OCI-LY7 (cell line): Measurements from ENCODE around the gene APBB3.

Source experiments
- CTCF ChIP-seq: fragments of 200-600 bp; sonication (generic); conservative IDR thresholded peaks from 2 replicates; pipeline ENCODE4 v1.5.1; 2014; ENCODE audit warnings: mild to moderate bottlenecking, antibody characterized with exemption, low read length, moderate library complexity, mixed read lengths
- EZH2phosphoT487 ChIP-seq: fragments of 200-600 bp; sonication (generic); IDR thresholded peaks from 2 replicates; pipeline ENCODE4 v1.6.1; 2018; ENCODE audit warnings: low read depth, borderline replicate concordance, mild to moderate bottlenecking, mixed run types, antibody characterized with exemption, low read length, moderate library complexity, mixed read lengths

GRCh38 chr5:140524003-140524402 lies 40.4 kb downstream of the APBB3 start:
- TF ChIP-seq CTCF (no peak), EZH2phosphoT487 (no peak)
